Ovary (tissue), 3 donors: ENCODE data around the gene YKT6.

ENCODE experiments used
- EP300 ChIP-seq: sonication (generic); formaldehyde crosslinking; IDR thresholded peaks from one replicate; pipeline ENCODE4 v1.6.1; 2017; ENCODE audit warnings: antibody characterized with exemption
- POLR2A ChIP-seq: fragments of 450-650 bp; IDR thresholded peaks from one replicate; pipeline ENCODE4 v1.6.1; 2017; ENCODE audit warnings: antibody characterized with exemption, mild to moderate bottlenecking, moderate library complexity
- TF ChIP-seq, protein P1 (sequence below), 3 donors: fragments of 450-650 bp in 2 of 3; fragments of 200-600 bp in 1 of 3; IDR thresholded peaks; one replicate each; pipeline versions ENCODE4 v1.5.1 to v1.8.0; 2016 to 2022; ENCODE audit warnings: antibody characterized with exemption in 3 of 3, mild to moderate bottlenecking in 1 of 3
- donor health status: DM: no; HTN: no; CAD: no.

DNA sequence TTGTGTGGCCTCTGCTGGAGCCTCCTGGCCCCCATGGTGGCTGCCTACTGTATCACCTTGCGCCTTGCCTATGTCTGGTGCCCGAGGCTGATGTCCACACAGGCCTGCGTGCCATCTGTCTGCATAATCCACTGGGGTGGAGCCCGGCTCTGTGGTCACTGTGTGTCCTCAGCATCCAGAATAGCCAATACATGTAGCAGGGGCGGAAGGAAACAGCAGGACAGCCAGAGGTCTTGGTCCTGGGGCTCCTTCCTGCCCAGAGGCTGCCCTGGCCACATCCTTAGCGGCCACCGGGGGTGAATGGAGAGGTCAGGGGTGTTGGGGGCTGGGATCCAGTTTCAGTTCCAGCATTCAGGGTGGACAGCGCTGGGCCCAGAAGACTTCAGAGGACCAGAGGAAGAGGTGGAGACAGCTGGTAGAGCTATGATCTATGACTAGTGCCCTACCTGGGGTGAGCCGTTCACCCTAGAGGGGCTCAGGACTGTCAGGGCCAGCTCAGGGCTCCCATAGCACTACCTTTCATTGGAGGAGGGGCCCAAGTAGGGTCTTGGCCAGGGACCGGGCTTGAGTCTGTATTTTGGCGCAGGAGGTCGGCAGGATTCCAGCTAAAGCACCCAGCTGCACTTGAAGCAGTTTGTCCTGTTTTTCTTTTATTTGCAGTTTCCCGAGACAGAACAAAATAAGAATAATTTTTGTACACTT lies 15.9 kb downstream of the YKT6 start:
- TF ChIP-seq, protein P1, sequence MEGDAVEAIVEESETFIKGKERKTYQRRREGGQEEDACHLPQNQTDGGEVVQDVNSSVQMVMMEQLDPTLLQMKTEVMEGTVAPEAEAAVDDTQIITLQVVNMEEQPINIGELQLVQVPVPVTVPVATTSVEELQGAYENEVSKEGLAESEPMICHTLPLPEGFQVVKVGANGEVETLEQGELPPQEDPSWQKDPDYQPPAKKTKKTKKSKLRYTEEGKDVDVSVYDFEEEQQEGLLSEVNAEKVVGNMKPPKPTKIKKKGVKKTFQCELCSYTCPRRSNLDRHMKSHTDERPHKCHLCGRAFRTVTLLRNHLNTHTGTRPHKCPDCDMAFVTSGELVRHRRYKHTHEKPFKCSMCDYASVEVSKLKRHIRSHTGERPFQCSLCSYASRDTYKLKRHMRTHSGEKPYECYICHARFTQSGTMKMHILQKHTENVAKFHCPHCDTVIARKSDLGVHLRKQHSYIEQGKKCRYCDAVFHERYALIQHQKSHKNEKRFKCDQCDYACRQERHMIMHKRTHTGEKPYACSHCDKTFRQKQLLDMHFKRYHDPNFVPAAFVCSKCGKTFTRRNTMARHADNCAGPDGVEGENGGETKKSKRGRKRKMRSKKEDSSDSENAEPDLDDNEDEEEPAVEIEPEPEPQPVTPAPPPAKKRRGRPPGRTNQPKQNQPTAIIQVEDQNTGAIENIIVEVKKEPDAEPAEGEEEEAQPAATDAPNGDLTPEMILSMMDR (IDR thresholded peaks at IDR 0.05), result no peak
- TF ChIP-seq EP300 (no peak), POLR2A (no peak)
